ENCODE data around the gene CAMKV. TPM values are rescaled to one million over a fixed set of nuclear protein-coding genes. Genes with fewer than 3 reads are reported as not detected.
A peak's percentile ranks its signal among the peaks of the same experiment; 100 is the strongest.

The CAMKV gene
- total RNA-seq (2012; rRNA removed) (not detected in 2 replicates), polyA plus RNA-seq (2012; rRNA removed) (not detected in 2 replicates), Bru-seq, nascent RNA (not detected), BruChase-seq, experiment 1, labeled RNA remaining after a 6-hour chase (not detected), BruChase-seq, experiment 2, labeled RNA remaining after a 2-hour chase (percentile 7 among the genes with signal in this experiment)
- not detected in 2 replicates for polyA plus RNA-seq (2012; cell fraction: cytosol; rRNA removed)
- 0.09 TPM in 1 of 2 replicates, not detected in the other for polyA plus RNA-seq (2012; cell fraction: nucleus; rRNA removed; ENCODE audit: low replicate concordance)
- long read RNA-seq: 0 reads

- no peak within 1 kb of the TSS for H3K9ac ChIP-seq (ENCODE audit: low read depth, low read length)
- H3K9me1 ChIP-seq (ENCODE audit: insufficient read depth, low read length): no peaks in the 10 kb centered on the region
- H3K18ac ChIP-seq (ENCODE audit: low read depth, low read length): no peak within 1 kb of the TSS
- no peaks in the 10 kb centered on the region for H3K9me3 ChIP-seq (ENCODE audit: control insufficient read depth, insufficient read depth, low read length)
- no peak within 1 kb of the TSS for H2BK5ac ChIP-seq (ENCODE audit: low read depth, low read length, poor library complexity, severe bottlenecking)
- no peak within 1 kb of the TSS for H2BK120ac ChIP-seq (ENCODE audit: low read depth, low read length)
- no TSS peak for BruUV-seq (replicated peaks)
- dilution Hi-C loops (cut with HindIII; ENCODE audit: low sequenced_read_pairs, unreplicated experiment): no loop called here
- H2AK5ac ChIP-seq (ENCODE audit: low read depth, low read length): no peak within 1 kb of the TSS
- no peaks in the 10 kb centered on the region for H3K4me1 ChIP-seq (ENCODE audit: control insufficient read depth, insufficient read depth, low read length)
- ChIA-PET POLR2A (ENCODE audit: unreplicated experiment) (no interaction called here), CTCF (no interaction called here)
- no peak within 1 kb of the TSS for H4K8ac ChIP-seq (ENCODE audit: low read depth in 2 of 2, low read length in 2 of 2)
- H4K5ac ChIP-seq (ENCODE audit: low read depth, low read length): no peak within 1 kb of the TSS
- H3K4me2 ChIP-seq (ENCODE audit: low read depth, low read length): no peak within 1 kb of the TSS; the same call in 1 of the 2 replicates
- DNase-seq (no peak), ATAC-seq (ENCODE audit: low read depth) (peak; percentile 53; the same call in 1 of the 2 replicates)
- H4K20me1 ChIP-seq (ENCODE audit: insufficient read depth, low read length): no peaks in the 10 kb centered on the region
- H2AK9ac ChIP-seq (replicated peaks; ENCODE audit: low read depth, low read length, poor library complexity): no peak within 1 kb of the TSS
- no peak within 1 kb of the TSS for H4K91ac ChIP-seq (ENCODE audit: insufficient read depth, low read depth, low read length)
- no peak within 1 kb of the TSS for H3K4me3 ChIP-seq (ENCODE audit: insufficient read depth, low read depth, low read length)
- peak within 1 kb of the TSS; percentile 49 for H2AFZ ChIP-seq (replicated peaks; ENCODE audit: low read length, poor library complexity)
- H2BK20ac ChIP-seq (ENCODE audit: low read depth, low read length): no peak within 1 kb of the TSS
- no peaks in the 10 kb centered on the region for H3K36me3 ChIP-seq (ENCODE audit: control insufficient read depth, insufficient read depth, low read length)
- WGBS, 2 experiments (ENCODE audit: extremely low coverage in 2 of 2, insufficient read length in 1 of 2): 4% methylated on average over 20 of the region's 59 CpGs; no CpG with 5 or more reads in 1 of the 2 experiments
- no peak for TF ChIP-seq NFE2L2 (IDR thresholded peaks at IDR 0.05; ENCODE audit: low read depth, low read length)
- TF ChIP-seq RCOR1 (IDR thresholded peaks at IDR 0.05; ENCODE audit: insufficient replicate concordance, low read length): no peak
- TF ChIP-seq MAFK (IDR thresholded peaks at IDR 0.05; ENCODE audit: low read depth, low read length): no peak
- TF ChIP-seq CEBPB (IDR thresholded peaks at IDR 0.05; ENCODE audit: low read depth, low read length): no peak
- TF ChIP-seq MXI1 (IDR thresholded peaks at IDR 0.05; ENCODE audit: borderline replicate concordance, low read depth, low read length): no peak
- TF ChIP-seq BHLHE40 (IDR thresholded peaks at IDR 0.05; ENCODE audit: low read depth, low read length): no peak
- TF ChIP-seq, protein P1, sequence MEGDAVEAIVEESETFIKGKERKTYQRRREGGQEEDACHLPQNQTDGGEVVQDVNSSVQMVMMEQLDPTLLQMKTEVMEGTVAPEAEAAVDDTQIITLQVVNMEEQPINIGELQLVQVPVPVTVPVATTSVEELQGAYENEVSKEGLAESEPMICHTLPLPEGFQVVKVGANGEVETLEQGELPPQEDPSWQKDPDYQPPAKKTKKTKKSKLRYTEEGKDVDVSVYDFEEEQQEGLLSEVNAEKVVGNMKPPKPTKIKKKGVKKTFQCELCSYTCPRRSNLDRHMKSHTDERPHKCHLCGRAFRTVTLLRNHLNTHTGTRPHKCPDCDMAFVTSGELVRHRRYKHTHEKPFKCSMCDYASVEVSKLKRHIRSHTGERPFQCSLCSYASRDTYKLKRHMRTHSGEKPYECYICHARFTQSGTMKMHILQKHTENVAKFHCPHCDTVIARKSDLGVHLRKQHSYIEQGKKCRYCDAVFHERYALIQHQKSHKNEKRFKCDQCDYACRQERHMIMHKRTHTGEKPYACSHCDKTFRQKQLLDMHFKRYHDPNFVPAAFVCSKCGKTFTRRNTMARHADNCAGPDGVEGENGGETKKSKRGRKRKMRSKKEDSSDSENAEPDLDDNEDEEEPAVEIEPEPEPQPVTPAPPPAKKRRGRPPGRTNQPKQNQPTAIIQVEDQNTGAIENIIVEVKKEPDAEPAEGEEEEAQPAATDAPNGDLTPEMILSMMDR (conservative IDR thresholded peaks at IDR 0.05; ENCODE audit: low read depth, low read length): no peak
- TF ChIP-seq MAZ (IDR thresholded peaks at IDR 0.05; ENCODE audit: borderline replicate concordance, low read depth, low read length): no peak
- no peak within 1 kb of the TSS for H3K56ac ChIP-seq (ENCODE audit: extremely low read depth, insufficient read depth, low read length)
- no peak within 1 kb of the TSS for H3K4ac ChIP-seq (ENCODE audit: low read depth, low read length)
- no peak within 1 kb of the TSS for H2BK15ac ChIP-seq (ENCODE audit: low read depth, low read length)
- no peaks in the 10 kb centered on the region for H3K79me1 ChIP-seq (ENCODE audit: low read depth in 1 of 2, low read length in 2 of 2)
- in situ Hi-C loops (cut with MboI; ENCODE audit: low sequenced_read_pairs): no loop called here
- no peak within 1 kb of the TSS for H3K14ac ChIP-seq (replicated peaks; ENCODE audit: low read depth, low read length)
- intact Hi-C loops (cut with micrococcal nuclease): no loop called here
- no peak within 1 kb of the TSS for H3K23ac ChIP-seq (ENCODE audit: low read depth, low read length)
- H3K27me3 ChIP-seq (ENCODE audit: control insufficient read depth, insufficient read depth, low read length): peaks cover 72% of the 10 kb centered on the region
- no peak within 1 kb of the TSS for H3K27ac ChIP-seq (ENCODE audit: insufficient read depth, low read length)
These were observed at the start of gene CAMKV for GRCh38 chr3:49869525-49870126. TSS of gene CAMKV (minus strand) at chr3:49869906. CDS start at chr3:49862388, 7,518 bp downstream.
